Hepatic stellate cell (primary cell): ENCODE data around the gene METTL4.

Experiments used
- DNase-seq: peaks from one replicate; pipeline ENCODE4 v3.0.0; 2011; ENCODE audit warnings: low spot score

The METTL4 gene

GRCh38 chr18:2515908-2516625 is 55.2 kb downstream of the METTL4 start:
- peak; percentile 43 for DNase-seq

GRCh38 chr18:2515171-2515787 is 56.0 kb downstream of the METTL4 start:
- DNase-seq: peak; percentile 61

GRCh38 chr18:2513616-2514015 is 57.7 kb downstream of the METTL4 start:
- DNase-seq: no peak

GRCh38 chr18:2512059-2512458 is 59.2 kb downstream of the METTL4 start:
- DNase-seq: no peak

GRCh38 chr18:2511451-2511850 is 59.9 kb downstream of the METTL4 start:
- DNase-seq: no peak

- no peak for DNase-seq
These were observed 60.9 kb downstream of the METTL4 start for GRCh38 chr18:2510416-2510815.

GRCh38 chr18:2508678-2509077 is 62.6 kb downstream of the METTL4 start:
- no peak for DNase-seq

GRCh38 chr18:2508155-2508554 is 63.1 kb downstream of the METTL4 start:
- DNase-seq: no peak

DNA sequence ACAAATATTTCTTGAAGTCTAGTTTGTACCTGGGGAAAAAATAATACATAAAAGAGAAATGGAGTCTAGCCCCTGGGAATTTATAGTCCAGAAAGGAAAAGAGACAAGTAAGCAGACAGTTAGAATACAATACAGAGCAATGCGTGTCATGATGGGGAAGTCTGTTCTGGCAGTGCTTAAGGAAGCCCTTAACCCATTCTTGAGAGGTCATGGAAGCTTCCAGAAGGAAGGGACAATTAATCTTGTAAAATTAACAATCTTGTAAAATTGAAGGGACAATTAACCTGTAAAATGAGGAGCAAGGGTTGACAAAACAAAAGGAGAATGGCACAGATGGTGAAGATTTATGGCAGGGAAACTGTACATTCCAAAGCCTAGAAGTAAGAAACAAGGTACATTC is 66.7 kb downstream of the METTL4 start:
- DNase-seq: no peak

GRCh38 chr18:2502880-2503279 is 68.4 kb downstream of the METTL4 start:
- no peak for DNase-seq

GRCh38 chr18:2502394-2502793 is 68.9 kb downstream of the METTL4 start:
- no peak for DNase-seq

DNA sequence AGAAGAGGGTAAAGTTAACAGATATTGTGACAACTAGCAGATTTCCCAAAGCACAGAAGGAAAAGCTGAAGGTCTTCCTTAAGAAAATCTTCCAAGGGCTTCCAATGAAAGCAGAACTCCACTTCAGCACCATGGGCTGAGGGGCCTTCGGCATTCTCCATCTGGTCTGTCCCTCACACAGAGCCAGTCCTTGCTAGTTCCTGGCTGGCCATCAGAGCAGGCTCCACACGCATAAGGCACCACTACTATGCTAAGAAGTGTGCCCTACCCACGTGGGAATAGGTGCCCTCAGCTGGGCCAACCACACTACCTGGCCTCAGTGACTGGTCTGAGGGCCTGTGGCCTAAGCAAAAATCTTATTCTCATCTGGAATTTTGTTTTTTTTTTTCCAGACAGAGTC is 73.5 kb downstream of the METTL4 start:
- DNase-seq: no peak

GRCh38 chr18:2495381-2495780 is 75.9 kb downstream of the METTL4 start:
- DNase-seq: no peak

DNA sequence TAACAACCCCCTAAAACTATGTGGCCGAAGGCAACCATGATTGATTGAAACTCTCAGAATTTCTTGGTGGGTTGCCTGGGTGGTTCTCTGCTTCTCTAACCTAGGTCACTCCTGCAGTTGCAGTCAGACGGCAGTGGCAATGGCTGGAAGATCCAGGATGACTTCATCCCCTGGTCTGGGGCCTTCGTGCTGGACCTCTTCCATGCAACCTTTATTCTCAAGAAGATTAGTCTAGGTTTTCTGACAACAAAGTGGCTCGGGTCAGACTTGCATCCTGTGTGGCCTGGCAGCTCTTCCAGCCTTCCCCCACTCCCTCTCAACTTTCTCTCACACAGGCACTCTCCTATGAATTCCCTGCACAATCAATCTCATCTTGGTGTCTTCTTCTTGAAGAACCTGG is 76.4 kb downstream of the METTL4 start:
- DNase-seq: no peak
